Retina (tissue), 1 donor: Measurements from ENCODE around the gene ARNT2.

Source experiments
- DNase-seq: peaks from one replicate; pipeline ENCODE4 v3.0.0-alpha.2; 2016

ARNT2 gene

DNA sequence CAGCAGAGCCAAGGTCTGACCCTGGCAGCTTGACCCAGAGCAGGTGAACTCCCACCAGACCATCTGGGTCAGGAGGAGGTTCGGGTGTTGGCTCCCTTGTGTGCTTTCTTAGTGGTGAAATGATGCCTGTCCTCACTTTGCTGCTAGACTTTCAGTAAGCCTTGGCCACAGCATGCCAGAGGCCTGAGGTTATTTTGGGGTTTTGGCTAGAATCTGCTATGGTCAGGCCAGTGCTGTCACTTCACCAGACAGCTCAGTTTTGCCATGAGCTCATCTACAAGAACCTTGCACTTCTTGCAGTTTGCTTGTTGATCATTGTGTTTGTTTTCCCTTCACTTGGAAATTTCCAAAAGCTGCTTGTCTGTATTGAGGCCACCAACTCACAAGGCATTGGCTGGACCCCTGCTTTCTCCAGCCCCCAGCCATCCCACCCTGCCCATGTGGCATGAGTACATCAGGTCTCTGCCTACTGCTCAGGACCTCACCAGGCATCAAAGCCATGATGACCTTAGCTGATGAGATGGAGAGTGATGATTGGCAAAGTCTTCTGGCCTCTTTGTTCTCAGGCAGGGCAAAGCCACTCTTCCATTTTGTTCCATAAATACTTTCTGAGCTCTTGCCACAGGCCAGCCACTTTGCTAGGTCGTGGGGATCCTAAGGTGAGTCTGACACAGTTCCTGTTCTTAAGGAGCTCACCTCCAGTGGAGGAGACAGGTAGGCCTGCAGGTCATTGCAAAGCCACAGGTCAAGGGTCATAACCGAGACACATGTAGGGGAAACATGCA lies 122.6 kb downstream of the ARNT2 start:
- DNase-seq, result no peak

DNA sequence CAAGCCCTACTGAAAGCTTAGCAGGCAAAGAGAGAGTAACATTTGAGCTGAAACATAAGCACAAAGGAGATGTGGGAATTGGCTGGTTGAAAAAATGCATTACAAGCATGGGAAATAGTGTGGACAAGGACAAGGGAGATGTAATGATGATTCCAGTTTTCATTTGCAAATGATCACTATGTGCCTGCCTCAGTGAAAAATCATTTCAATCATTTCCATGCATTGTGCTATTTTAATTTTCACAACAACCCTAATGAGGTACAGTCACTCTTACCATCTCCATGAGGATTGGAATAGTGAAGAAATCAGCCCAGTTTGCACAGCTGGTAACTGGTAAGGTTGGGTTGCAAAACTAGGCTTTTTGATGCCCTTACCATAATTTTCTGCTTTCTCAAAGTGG lies 123.2 kb downstream of the ARNT2 start:
- DNase-seq, result no peak

DNA sequence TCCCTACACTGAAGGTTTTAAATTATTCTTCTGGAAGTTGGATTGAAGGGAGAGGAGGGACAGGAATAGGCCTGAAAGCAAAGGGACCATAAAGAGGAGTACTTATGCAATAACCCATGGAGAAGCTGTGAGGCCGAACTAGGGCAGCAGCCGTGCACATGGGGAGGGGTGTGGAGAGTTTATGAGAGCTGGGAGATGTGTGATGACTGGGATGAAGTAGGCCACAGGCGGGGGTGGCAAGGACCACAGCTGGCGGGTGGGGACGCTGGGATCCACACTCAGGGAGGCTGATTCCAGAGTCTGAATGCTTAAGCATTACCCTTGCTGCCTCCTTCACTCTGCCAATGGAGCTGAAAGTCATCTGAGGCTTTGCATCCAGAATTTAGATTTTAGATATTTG lies 123.8 kb downstream of the ARNT2 start:
- no peak for DNase-seq

DNA sequence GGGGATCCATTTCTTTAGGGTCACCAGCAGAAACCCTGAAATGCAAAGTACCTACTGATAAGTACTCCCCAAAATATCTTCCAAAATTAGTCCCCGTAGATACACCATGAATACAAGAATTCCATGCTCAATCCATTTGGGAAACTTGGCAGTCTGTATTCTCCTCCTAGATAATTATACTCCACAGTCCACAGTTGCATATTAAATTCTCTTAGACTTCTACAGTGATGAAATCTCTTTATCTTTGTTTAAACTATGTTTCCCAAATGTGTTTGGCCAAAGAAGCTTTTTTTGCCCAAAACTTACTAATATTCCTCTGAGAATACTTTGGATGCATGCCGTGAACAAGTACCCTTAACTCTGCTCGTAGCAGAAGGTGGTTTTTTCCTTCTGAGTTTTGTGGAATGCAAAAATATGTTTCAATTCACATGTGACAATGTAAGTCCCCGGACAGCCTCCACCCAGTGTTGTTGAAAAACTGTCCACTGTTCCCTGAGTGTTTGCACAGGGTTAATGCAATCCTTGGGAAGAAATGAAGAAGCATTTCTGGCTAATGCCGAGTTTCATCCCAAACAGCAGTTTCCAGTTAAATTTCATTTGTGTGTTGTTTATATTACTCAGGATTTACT lies 126.7 kb downstream of the ARNT2 start:
- no peak for DNase-seq

DNA sequence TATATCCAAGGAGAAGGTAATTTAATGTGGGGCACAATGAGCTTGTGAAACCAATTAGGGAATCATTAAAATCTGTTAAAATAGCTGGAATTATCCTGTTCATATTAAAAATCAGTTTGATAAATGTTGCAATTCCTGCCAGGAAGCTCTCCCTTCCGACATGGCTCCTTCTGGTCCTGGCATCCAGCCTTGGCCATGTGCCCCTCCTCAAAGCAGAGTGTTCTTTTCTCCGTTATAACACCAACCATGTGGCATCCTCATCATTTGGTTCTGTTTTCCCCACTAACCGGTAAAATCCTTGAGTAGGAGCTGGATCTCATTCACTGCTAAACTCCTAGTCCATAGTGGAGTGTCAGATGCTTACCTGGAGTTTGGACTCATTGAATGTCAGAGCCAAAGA lies 127.2 kb downstream of the ARNT2 start:
- no peak for DNase-seq

DNA sequence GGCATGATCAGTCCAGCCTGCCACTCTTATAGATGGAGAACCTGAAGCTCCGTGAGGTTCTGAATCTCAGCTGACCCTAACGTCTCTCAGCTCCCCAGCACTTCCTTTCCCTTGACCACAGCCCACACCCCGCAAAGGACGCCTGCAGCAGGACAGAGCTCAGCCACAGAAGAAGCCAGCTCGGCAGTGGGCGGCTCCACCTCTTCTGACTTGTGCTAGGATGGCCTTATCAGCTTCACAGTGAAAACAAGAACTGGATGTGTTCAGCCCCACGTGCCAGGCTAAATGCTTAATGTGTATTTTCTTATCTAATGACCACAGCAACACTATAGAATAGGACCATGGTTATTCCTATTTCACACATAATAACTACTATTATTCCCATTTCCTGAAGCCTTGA lies 127.6 kb downstream of the ARNT2 start:
- DNase-seq, result no peak

DNA sequence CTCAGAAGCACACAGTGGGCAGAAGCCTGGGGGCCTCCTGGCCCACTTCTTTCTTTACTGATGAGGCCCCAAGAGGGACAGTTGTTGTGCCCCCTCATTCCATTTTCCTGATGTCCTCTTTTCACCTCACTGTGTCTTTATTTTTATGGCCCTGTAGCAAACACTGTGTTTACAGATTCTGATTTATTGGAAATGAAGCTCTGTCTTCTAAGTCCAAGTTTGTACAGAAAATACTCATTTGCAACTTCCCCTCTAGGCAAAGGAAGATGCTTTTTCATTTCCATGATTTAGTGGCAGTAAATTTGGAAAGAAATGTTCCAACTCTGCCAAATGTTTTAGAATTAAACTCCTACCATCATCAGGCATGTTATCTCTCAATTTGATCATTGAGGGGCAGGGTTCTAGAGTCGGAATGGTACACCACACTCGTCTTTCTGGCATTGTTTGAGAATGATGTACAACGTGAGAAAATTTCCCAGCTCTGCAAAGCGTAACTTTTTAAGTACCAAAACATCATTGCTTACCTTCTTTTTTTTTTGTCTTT lies 129.7 kb downstream of the ARNT2 start:
- DNase-seq, result no peak

DNA sequence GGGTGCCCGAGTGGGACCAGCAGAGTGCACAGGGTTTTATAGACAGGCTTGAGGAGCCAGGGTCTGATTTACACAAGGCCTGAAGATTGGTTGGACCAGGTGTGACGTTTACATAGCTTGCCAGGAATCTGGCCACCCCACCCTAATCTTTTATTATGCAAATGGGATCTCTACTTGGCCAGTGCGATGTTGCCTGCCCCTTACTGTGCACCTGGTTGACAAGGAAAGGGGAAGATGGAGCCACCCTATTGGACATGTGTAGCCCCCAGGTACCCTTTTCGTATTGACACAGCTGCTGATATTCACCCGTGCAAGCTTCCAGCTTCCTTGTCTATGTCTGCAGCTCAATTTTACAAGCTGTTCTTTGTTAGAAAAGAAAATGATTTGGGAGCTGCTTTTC lies 132.0 kb downstream of the ARNT2 start:
- no peak for DNase-seq

DNA sequence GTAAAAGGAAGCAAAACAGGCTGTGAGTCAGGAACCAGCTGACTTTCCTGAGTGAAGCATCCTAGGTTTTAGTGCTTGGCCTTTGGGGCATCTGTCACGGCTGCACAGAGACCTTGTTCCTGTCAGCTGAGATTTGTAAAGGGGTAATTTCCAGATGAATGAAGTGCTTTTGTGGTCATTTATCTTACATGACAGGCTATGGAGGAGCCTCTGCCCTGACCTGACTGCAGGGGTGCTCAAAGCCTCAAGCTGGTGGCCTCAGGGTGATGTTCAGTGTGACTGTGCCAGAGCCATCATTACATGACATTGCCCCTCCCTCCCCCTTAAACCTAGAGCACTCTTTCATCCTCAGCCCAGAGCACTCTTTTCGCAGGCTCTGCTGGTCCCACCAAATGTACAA lies 132.5 kb downstream of the ARNT2 start:
- DNase-seq, result no peak

DNA sequence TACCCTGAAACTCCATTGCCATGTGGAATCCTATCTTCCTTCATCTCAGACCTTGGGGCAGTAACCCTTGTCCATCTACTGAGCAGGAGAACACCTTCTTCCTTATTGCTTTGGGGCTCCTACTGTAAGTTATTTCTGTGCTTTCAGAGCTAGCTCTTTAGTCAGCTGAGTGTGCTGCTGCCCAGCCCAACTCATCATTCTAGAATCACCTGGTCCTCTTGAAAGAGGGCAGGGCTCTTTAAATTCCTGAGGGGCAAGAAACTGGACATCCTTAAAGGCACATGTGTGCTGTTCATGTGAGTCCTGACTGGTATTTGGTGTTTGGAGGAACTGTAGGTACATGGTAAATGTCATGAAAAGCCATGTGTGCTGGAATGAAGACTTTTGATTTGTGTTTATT lies 140.9 kb downstream of the ARNT2 start:
- DNase-seq, result no peak

DNA sequence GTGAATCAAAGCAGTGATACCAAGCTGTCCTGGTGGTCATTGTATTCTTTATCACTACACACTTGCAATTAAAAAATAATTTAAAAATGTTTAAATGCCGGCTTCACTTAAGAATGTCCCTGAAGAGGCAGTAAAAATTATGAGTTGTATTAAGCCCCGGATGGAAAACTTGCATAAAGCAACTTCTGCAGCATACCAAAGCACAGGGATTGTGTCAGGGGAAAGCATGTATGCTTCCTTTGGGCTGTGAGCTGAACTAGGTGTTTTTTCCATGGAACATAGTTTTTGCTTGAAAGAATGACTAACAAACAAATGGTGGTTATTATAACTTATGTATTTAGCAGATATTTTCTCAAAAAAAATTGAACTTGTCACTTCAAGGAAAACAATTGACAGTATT lies 143.1 kb downstream of the ARNT2 start:
- no peak for DNase-seq

DNA sequence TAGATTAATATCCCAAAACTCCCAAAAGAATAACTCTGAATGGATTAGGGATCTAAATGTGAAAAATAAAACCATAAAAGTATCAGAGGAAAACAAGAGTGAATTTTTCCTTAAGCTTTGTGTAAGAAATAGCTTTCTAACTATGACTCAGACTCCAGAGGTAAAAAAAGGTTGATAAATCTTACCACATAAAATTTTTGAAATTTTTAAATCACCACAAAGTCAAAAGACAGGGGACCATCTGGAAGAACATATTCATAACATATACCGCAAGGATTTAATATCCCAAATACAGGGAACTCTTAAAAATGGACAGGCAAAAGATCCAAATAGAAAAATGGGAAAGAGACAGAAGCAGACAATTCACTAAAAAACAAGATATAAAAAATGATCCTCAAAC lies 145.0 kb downstream of the ARNT2 start:
- no peak for DNase-seq

DNA sequence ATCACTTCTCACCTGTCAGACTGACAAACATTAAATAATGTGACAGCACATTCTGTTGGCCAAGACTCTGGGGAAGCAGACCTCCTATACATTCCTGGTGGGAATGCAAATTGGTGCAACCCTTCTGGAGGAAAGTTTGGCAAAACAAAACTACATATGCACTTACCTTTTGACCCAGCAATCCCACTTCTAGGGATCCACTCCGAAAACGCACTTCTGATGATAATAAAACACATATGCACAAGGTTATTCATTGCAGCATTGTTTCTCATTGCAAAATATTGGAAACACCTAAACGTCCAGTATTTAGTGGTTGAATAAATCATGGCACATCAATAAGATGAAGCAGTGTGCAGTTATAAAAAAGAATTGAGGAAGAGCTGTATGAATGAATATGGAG lies 145.5 kb downstream of the ARNT2 start:
- DNase-seq, result no peak

DNA sequence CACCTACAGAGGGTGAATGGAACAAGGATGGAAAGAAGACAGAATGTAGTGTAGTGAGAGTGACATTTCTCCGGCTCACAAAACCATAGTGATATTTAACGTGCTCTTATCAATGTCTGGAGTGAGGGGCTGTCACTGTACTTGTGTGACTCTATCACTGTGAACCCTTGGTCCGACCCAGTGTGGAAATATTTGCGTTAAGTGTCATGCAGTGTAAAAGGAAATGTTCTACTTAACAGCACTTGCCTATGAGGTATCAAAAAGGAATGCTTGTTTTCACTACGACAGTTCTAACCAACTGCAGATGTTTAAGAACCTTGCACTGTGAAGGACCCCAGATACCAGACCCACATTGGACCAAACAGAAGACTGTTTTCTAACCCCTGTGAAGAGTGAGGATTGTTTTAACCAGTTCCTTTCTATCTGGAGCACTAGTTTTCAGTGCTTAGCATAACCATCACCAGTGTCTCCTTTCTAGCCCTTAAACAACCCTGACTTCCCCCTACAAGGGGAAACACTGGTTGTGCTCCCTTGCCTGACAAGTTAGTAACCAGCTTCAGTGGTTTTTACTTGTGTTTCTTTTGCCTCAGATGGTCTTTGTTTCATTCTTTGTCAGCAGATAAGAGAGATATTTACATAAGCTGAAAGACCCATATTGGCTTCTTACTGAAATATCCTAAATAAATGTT lies 146.2 kb downstream of the ARNT2 start:
- DNase-seq, result no peak

DNA sequence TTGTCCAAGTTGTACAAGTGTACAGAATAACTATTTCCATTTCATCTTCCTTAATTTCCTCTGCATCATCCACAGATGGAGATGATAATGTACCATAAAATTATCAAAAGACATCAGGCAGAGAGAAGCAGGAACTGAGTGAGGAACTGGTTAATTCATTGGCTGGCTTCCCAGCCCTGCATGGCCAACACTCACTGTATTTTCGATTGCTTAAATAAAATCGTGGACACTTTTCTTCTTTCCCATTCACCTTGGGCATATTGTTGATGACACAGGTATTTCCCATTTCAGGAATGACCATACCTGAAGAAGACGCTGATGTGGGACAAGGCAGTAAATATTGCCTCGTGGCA lies 146.7 kb downstream of the ARNT2 start:
- DNase-seq, result no peak

DNA sequence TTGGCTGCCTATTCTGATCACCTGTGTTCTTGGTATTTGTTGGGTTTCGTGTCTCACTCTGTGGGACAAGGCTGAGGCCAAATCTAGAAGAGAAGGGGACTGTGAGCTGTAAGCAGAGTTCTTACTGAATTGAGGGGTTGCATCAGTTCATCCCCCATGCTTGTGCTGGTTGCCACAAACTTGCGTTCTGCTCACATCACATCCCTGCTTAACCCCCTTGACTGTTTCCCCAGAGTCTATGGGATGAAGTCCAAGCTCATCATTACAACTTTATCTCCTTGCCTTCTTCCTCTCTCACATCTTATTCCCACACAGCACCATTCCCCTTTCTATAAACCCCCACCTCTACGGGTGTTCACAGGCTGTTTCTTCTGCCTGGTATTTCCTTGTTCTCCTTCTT lies 147.2 kb downstream of the ARNT2 start:
- DNase-seq, result no peak

DNA sequence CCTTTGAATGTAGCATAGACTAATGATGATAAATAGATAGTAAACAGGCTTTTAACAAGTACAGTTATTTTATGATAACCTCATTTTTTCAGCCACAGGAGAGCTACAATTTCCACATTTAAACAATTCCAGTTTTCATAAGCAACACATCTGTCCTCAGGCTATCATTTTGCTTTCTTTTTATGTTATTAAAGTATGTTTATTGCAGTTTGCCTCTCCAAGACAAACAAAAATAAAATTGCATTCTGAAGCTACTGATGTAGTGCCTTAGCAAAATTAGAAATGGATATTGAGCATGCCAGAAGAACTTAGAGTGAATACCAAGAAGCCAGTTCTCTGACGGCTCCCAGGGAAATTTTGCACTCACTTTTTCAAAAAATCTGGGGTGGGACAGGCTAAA lies 150.4 kb downstream of the ARNT2 start:
- DNase-seq, result no peak

DNA sequence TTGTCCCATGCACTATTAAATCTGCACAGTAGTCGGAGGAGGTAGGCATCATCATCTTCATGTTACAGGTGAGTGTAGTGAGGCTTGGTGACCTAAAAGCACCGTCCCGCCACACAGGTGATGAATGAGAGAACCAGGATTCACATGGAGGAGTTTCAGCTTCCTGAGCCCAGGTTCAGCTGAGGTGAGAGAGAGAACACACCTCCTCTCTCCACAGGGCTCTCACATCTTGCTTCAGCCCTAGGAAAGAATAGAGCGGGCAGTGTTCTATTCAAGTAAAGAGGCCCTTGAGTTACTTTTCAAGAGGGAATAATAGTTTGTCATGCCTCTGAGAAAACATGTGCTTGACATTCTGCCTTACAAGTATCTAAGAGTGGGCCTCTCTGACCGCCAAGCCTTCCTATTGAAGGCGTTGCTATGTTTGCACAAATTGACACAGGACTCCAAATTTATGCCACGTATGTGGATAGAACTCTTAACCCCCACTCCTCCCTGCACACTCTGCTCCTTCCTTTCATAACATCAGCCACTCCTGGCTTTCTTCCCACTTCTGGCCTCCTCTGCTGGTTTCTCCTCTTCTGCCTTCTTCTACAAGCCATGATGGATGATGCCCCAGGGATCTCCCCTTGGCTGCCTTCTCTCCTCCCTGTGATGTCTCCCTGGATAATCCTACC lies 152.6 kb downstream of the ARNT2 start:
- DNase-seq, result no peak

DNA sequence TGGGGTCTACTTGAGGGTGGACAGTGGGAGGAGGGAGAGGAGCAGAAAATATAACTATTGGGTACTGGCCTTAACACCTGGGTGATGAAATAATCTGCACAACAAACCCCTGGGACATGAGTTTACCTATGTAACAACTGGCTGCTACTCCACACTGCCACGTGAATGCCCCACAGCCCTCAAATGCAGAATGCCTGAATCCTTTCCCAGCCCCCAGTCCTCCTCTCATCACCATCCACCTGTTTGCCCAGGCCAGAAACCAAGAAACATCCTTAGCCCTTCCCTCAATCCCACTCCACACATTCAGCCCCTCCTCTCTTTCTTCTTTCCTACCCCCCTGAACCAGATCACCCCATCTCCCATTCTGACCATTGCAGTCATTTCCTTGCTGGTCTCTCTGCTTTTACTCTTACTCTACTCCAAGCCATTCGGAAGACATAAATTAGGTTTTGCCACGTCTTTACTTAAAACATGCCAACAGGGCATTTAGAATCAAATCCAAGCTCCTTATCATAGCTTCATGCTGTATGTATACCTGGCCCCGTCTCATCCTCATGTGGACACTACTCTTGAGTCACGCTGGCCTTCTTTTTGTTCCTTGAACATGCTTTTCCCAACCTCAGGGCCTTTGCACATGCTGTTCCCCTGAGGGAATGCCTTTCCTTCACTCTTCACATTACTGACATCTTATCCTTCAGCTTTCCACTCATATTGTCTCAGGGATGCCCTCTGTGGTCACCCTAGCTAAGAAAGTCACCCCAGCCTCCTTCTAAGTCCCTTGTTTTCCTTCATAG lies 153.5 kb downstream of the ARNT2 start:
- no peak for DNase-seq

DNA sequence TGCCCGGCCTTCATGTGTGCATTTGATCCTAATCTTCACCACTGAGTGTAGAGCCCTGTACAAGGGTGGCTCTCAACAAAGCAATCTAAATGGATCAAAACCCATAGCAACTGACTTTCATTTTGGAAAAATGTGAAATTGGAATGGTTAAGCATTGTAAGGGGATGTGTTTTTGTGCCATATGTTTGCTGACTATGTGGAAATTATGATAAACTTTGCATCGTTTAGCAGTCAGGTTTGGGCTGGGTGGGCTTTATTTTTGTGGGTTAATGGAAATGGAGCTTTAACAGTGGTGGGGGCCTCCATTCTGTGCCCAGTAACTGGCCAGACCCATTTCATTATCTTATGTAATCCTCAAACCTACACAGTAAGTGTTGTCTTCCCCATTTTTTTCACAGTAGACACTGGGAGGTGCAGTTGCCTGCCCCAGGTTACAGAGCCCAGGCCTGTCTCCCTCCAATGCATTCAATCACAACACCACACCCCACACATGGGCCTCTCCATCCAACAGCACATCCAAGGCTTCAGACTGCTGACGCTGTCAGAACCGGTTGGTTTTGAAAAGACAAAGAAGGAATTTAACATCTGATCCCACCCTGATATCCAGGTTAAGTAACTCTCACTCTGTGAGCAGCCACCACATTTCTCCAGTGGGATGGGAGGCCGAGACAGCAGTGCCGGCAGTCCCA lies 154.6 kb downstream of the ARNT2 start:
- no peak for DNase-seq

DNA sequence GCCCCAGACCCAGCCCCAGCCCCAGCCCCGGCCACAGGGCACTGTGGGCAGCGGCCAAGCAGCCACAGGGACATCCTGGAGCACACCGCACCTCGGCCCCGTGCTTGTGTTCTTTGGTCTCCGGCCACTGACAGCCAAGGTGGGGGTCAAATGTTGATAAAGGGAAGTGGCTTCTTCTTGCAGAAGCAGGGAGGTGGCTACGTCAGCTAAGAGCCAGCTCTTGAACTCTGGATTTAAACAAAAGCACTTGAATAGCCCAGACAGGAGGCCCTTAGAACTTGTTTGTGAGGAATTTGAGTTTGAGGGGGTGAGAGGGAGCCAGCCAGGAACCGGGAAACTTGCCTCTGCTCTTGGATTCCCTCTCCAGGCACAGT lies 155.1 kb downstream of the ARNT2 start:
- no peak for DNase-seq

DNA sequence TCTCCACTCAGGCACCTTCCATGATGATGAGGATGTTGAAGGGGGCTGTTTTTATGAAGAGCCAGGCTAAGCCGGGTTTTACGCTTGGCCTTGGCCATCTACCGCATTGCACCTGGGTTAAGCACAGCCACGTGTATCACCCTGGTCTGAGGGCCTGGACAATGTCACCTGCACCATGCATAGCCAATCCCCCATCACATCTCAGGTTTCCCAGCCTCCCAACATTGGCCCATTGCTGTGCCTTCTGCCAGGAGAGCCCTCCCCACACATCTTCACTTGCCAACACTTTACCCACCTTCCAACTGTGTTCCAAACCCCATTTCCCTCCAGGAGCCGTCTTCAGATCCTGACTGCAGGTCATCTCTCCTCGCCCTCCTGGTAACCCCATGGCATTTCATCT lies 155.6 kb downstream of the ARNT2 start:
- DNase-seq, result no peak
